ENCODE data around the gene GRID2. TPM values are rescaled to one million over a fixed set of nuclear protein-coding genes. Genes with fewer than 3 reads are reported as not detected.

The GRID2 gene
- total and polyA plus RNA-seq, 2 of the 13 experiments (the other 11 are each of a cell fraction or from before 2014, with no cell fraction given) = not detected

DNA sequence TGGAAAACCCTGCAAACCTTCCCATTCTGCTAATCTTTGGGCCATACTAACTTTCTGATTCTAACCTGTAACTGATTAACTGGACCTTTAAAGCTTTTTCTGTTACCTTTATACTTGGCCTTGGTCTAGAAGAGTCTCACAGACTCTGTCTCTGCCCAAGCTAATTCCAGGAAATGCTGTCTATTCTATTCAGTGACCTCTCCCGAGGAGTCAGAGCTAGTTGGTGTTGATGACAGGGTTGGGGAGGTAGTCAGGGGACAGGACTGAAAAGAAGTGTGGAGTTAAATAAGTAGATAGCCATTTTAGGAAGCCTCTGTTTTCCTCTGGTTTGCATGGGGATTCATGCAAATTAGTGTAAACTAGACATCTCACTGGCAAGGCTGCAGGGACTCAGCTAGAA, 429.5 kb downstream of the GRID2 start (continued):
- TF ChIP-seq ZNF616 (CRISPR knock-in tag; IDR thresholded peaks at IDR 0.05; ENCODE audit: low read depth) (no peak), ZNF12 (CRISPR knock-in tag; IDR thresholded peaks at IDR 0.05) (no peak), MED1 (CRISPR knock-in tag; IDR thresholded peaks at IDR 0.05) (no peak), ETV5 (CRISPR knock-in tag; IDR thresholded peaks at IDR 0.05; ENCODE audit: borderline replicate concordance) (no peak), KMT2A (CRISPR knock-in tag; IDR thresholded peaks at IDR 0.05) (no peak), HNF4G (IDR thresholded peaks at IDR 0.05; ENCODE audit: borderline replicate concordance, low read depth, low read length) (no peak), HNF4G (CRISPR knock-in tag; IDR thresholded peaks at IDR 0.05; ENCODE audit: borderline replicate concordance, low read depth) (no peak), ZNF674 (CRISPR knock-in tag; IDR thresholded peaks at IDR 0.05; ENCODE audit: low read depth) (no peak), REXO4 (CRISPR knock-in tag; IDR thresholded peaks at IDR 0.05; ENCODE audit: borderline replicate concordance) (no peak), TBL1XR1 (IDR thresholded peaks at IDR 0.05; ENCODE audit: borderline replicate concordance, low read length, partially characterized antibody) (no peak)
- TF ChIP-seq, protein P1, sequence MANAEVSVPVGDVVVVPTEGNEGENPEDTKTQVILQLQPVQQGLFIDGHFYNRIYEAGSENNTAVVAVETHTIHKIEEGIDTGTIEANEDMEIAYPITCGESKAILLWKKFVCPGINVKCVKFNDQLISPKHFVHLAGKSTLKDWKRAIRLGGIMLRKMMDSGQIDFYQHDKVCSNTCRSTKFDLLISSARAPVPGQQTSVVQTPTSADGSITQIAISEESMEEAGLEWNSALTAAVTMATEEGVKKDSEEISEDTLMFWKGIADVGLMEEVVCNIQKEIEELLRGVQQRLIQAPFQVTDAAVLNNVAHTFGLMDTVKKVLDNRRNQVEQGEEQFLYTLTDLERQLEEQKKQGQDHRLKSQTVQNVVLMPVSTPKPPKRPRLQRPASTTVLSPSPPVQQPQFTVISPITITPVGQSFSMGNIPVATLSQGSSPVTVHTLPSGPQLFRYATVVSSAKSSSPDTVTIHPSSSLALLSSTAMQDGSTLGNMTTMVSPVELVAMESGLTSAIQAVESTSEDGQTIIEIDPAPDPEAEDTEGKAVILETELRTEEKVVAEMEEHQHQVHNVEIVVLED (CRISPR knock-in tag; IDR thresholded peaks at IDR 0.05; ENCODE audit: borderline replicate concordance) = no peak
- TF ChIP-seq, protein P2, sequence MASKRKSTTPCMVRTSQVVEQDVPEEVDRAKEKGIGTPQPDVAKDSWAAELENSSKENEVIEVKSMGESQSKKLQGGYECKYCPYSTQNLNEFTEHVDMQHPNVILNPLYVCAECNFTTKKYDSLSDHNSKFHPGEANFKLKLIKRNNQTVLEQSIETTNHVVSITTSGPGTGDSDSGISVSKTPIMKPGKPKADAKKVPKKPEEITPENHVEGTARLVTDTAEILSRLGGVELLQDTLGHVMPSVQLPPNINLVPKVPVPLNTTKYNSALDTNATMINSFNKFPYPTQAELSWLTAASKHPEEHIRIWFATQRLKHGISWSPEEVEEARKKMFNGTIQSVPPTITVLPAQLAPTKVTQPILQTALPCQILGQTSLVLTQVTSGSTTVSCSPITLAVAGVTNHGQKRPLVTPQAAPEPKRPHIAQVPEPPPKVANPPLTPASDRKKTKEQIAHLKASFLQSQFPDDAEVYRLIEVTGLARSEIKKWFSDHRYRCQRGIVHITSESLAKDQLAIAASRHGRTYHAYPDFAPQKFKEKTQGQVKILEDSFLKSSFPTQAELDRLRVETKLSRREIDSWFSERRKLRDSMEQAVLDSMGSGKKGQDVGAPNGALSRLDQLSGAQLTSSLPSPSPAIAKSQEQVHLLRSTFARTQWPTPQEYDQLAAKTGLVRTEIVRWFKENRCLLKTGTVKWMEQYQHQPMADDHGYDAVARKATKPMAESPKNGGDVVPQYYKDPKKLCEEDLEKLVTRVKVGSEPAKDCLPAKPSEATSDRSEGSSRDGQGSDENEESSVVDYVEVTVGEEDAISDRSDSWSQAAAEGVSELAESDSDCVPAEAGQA (IDR thresholded peaks at IDR 0.05; ENCODE audit: low read depth) = no peak
- TF ChIP-seq, protein P2 (CRISPR knock-in tag; IDR thresholded peaks at IDR 0.05; ENCODE audit: borderline replicate concordance) = no peak
- TF ChIP-seq, protein P3, sequence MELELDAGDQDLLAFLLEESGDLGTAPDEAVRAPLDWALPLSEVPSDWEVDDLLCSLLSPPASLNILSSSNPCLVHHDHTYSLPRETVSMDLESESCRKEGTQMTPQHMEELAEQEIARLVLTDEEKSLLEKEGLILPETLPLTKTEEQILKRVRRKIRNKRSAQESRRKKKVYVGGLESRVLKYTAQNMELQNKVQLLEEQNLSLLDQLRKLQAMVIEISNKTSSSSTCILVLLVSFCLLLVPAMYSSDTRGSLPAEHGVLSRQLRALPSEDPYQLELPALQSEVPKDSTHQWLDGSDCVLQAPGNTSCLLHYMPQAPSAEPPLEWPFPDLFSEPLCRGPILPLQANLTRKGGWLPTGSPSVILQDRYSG (CRISPR knock-in tag; IDR thresholded peaks at IDR 0.05) = no peak

Measured in HepG2 (cell line).